HFF-Myc (cell line): Measurements from ENCODE around the gene PTPN6.

Experiments used
- DNase-seq: peaks from one replicate; pipeline ENCODE4 v3.0.0-alpha.2; 2011; ENCODE audit warnings: low read depth; ENCODE audit errors: extremely low read depth
- H3K4me3 ChIP-seq: replicated peaks from 2 replicates; pipeline ENCODE4 v1.5.1; 2011; ENCODE audit warnings: low read depth, mild to moderate bottlenecking, control low read depth, low read length
- CTCF ChIP-seq: IDR thresholded peaks from 2 replicates; pipeline ENCODE4 v1.5.1; 2012; ENCODE audit warnings: mild to moderate bottlenecking, low read depth, low read length, control low read depth; ENCODE audit errors: missing control alignments

Gene PTPN6

GRCh38 chr12:7001921-7002591 is 50.9 kb downstream of the PTPN6 start:
- no peak for TF ChIP-seq CTCF
- DNase-seq, result no peak
- H3K4me3 ChIP-seq, result no peak overlapping the region

GRCh38 chr12:7004287-7004803 is 53.2 kb downstream of the PTPN6 start:
- H3K4me3 ChIP-seq, result no peak overlapping the region
- DNase-seq, result no peak
- no peak for TF ChIP-seq CTCF

GRCh38 chr12:7004840-7005239 is 53.7 kb downstream of the PTPN6 start:
- no peak overlapping the region for H3K4me3 ChIP-seq
- no peak for TF ChIP-seq CTCF
- DNase-seq, result no peak

GRCh38 chr12:7005311-7005710 is 54.2 kb downstream of the PTPN6 start:
- TF ChIP-seq CTCF, result no peak
- H3K4me3 ChIP-seq, result no peak overlapping the region
- no peak for DNase-seq

GRCh38 chr12:7006639-7007038 is 55.5 kb downstream of the PTPN6 start:
- H3K4me3 ChIP-seq, result no peak overlapping the region
- no peak for TF ChIP-seq CTCF

GRCh38 chr12:7008864-7009263 is 57.7 kb downstream of the PTPN6 start:
- TF ChIP-seq CTCF, result no peak
- no peak for DNase-seq

More at GRCh38 chr12:7006639-7007038, 55.5 kb downstream of the PTPN6 start:
- DNase-seq, result no peak

GRCh38 chr12:7009512-7009911 is 58.4 kb downstream of the PTPN6 start:
- no peak for DNase-seq
- no peak for TF ChIP-seq CTCF
- no peak overlapping the region for H3K4me3 ChIP-seq

More at GRCh38 chr12:7008864-7009263, 57.7 kb downstream of the PTPN6 start:
- H3K4me3 ChIP-seq, result no peak overlapping the region
